Skeletal muscle tissue (tissue), 4 donors: ENCODE data around the gene RDH12. TPM values are rescaled to one million over a fixed set of nuclear protein-coding genes. Genes with fewer than 3 reads are reported as not detected.

Experiments used
- H3K27ac ChIP-seq: one replicate; pipeline ENCODE4 v1.7.0; 2013; ENCODE audit warnings: mild to moderate bottlenecking, low read depth, low read length, inconsistent platforms
- H3K27me3 ChIP-seq, 3 donors: one replicate each; pipeline ENCODE4 v1.7.0; 2013; ENCODE audit warnings: low read length in 3 of 3; ENCODE audit not compliant: control insufficient read depth in 3 of 3, insufficient read depth in 3 of 3
- H3K36me3 ChIP-seq, 3 donors: one replicate each; pipeline ENCODE4 v1.7.0; 2013; ENCODE audit warnings: low read length in 3 of 3; ENCODE audit not compliant: control insufficient read depth in 3 of 3, insufficient read depth in 3 of 3
- H3K4me1 ChIP-seq, 3 donors: one replicate each; pipeline ENCODE4 v1.7.0; 2013; ENCODE audit warnings: low read length in 3 of 3, mild to moderate bottlenecking in 3 of 3; ENCODE audit not compliant: control insufficient read depth in 3 of 3, insufficient read depth in 3 of 3
- H3K4me3 ChIP-seq, 3 donors: one replicate each; pipeline ENCODE4 v1.7.0; 2013; ENCODE audit warnings: low read length in 3 of 3
- H3K9ac ChIP-seq, 3 donors: one replicate each; pipeline ENCODE4 v1.7.0; 2013; ENCODE audit warnings: low read length in 3 of 3, mild to moderate bottlenecking in 3 of 3, moderate library complexity in 2 of 3, low read depth in 1 of 3
- H3K9me3 ChIP-seq, 3 donors: one replicate each; pipeline ENCODE4 v1.7.0; 2013; ENCODE audit warnings: low read length in 3 of 3; ENCODE audit not compliant: control insufficient read depth in 3 of 3
- total RNA-seq: library from RNA; depleted of rRNA; stranded (reverse); fragments of >200 nt; gene quantifications from one replicate; pipeline ENCODE4 v1.2.3, GENCODE V29; 2014
- donor health status: Osteomylitis.

RDH12 gene
- total RNA-seq, 1 donor from 2014 or later, result 0.52 TPM

- no peak overlapping the region for H3K4me3 ChIP-seq
- H3K9ac ChIP-seq, result no peak overlapping the region
- no peak overlapping the region for H3K27ac ChIP-seq
- no peaks in the 10 kb centered on the region for H3K9me3 ChIP-seq
- H3K4me1 ChIP-seq, result peaks cover 21 to 27% (median 22%) of the 10 kb centered on the region in 3 donors
- no peaks in the 10 kb centered on the region for H3K27me3 ChIP-seq
- no peaks in the 10 kb centered on the region for H3K36me3 ChIP-seq
These were observed 35.1 kb downstream of the RDH12 start for GRCh38 chr14:67736771-67737170.

DNA sequence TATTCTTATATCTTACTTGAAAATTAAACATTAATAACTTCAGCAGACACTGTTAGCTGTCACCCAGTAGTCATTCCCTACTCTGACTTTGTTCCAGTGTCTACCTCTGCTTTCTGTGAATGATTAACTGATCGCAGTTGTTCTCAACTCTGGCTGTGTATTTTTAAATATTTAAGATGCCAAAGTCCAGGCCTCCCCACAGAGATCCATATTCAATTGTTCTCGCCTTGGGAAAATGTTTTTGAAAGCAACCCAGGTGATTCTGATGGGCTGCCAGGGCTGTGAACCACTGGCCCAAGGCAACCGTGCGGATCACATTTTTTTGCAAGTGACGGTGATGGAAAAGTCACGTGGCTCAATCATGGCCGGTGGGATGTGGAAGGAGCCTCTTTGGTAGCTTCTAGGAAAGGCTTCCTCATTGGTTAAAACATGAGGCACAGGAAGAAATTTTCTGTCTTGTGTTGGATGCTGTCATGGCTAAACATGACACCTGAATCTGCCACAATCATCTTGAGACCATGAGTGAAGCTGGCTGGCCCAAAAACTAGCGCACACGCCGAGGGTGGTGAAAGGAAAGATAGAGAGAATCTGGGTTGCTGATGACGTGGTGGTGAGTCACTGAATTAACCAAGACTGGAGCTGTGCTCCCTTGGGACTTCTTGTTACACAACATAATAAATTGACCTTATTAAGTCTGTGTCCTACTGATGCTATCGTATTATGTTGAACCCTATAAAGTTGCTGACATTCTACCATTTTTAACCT lies 37.2 kb downstream of the RDH12 start:
- Histone ChIP-seq H3K4me3 (no peak overlapping the region), H3K36me3 (no peaks in the 10 kb centered on the region), H3K4me1 (peaks cover 15 to 28% (median 21%) of the 10 kb centered on the region in 3 donors), H3K27me3 (no peaks in the 10 kb centered on the region), H3K9me3 (no peaks in the 10 kb centered on the region), H3K27ac (peak overlapping the region; percentile 7), H3K9ac (no peak overlapping the region)

DNA sequence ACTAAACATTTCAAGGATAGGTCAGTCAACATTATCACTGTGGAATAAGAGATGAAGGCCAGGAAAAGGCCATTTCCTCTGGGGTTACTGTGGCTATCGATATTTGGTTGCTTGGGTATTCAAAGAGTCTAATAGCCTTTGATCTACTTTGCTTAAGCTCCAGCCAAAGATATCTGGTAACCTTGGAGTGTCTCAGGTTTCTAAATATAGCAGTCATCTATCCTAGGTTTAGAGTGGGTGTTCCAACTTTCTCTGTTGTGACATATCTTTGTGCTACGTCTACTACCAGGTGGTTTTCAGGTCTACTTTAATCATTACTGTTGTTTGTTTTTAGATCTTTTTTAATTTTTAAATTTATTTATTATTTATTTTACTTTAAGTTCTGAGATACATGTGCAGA lies 42.4 kb downstream of the RDH12 start:
- no peaks in the 10 kb centered on the region for H3K27me3 ChIP-seq
- H3K27ac ChIP-seq, result peak overlapping the region; percentile 28
- H3K9ac ChIP-seq, result no peak overlapping the region
- peak overlapping the region in 2 of 3 donors; percentile 9 to 25 for H3K4me3 ChIP-seq
- H3K36me3 ChIP-seq, result peaks cover 14 to 22% (median 20%) of the 10 kb centered on the region in 3 donors
- peaks cover 0 to 11% (median 5%) of the 10 kb centered on the region in 3 donors for H3K4me1 ChIP-seq
- H3K9me3 ChIP-seq, result no peaks in the 10 kb centered on the region

GRCh38 chr14:67746927-67747326 lies 45.2 kb downstream of the RDH12 start:
- Histone ChIP-seq H3K4me3 (no peak overlapping the region), H3K27ac (no peak overlapping the region), H3K4me1 (peaks cover 0 to 9% (median 5%) of the 10 kb centered on the region in 3 donors), H3K9ac (no peak overlapping the region), H3K27me3 (no peaks in the 10 kb centered on the region), H3K36me3 (peaks cover 33 to 44% (median 39%) of the 10 kb centered on the region in 3 donors), H3K9me3 (no peaks in the 10 kb centered on the region)

DNA sequence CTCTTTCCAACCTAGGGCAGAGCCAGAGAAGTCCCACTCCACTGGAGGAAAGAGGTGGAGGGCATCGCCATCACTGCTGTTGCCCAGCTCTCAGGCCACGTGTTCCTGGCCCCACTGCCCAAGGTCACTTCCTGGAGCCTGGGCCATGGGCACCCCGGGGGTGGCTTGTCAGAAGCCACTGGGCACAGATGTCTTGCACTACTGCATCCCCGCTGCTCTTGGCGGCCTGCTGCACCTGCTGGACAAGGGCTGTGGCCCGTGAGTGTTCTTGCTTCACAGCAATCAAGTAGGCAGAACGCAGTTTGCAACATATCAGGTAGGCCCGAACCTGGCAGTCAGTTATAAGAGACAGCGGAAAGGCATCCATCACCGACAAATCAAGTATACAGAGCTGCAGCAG lies 46.6 kb downstream of the RDH12 start:
- Histone ChIP-seq H3K9ac (no peak overlapping the region), H3K9me3 (no peaks in the 10 kb centered on the region), H3K27ac (no peak overlapping the region), H3K36me3 (peaks cover 47 to 58% (median 53%) of the 10 kb centered on the region in 3 donors), H3K4me1 (peaks cover 0 to 9% (median 5%) of the 10 kb centered on the region in 3 donors), H3K4me3 (no peak overlapping the region), H3K27me3 (no peaks in the 10 kb centered on the region)

DNA sequence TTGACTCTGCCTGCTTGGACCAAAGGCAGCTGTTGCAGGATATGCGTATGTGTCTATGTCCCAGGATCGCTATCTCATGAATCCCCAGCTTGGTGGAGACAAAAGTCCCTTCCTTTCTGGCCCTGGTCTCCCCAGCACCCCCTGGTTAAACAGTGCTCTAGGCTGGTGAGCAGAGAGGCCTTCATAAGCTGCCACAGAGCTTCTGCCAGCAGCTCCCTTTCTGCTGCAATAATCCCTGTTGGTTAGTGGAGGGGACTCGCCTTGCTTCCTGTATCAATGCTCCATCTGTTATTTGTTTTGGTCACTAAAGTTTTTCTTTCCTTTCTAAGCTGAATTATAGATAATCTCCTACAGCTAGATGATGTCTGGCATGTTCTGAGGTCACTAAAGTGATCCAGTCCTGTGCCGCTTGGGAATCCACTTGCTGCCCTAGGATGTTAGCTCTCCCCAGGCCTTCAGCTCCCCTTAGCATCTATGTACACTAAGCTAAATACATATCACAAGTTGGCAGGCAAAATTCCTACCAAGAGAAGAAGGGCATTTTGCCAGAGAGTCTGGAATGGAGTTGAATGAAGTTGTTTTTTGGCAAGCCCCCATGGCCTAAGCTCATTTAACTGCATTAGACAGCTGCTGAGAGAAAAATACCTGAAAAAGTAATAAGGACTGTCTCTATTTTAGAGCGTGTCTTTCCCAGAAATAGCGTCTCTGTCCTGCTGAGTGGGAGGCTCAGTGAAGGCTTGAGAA lies 47.8 kb downstream of the RDH12 start:
- Histone ChIP-seq H3K36me3 (peaks cover 58 to 70% (median 65%) of the 10 kb centered on the region in 3 donors), H3K27ac (no peak overlapping the region), H3K27me3 (no peaks in the 10 kb centered on the region), H3K9ac (no peak overlapping the region), H3K4me3 (no peak overlapping the region), H3K4me1 (peaks cover 0 to under 1% (median 0%) of the 10 kb centered on the region in 3 donors), H3K9me3 (no peaks in the 10 kb centered on the region)

DNA sequence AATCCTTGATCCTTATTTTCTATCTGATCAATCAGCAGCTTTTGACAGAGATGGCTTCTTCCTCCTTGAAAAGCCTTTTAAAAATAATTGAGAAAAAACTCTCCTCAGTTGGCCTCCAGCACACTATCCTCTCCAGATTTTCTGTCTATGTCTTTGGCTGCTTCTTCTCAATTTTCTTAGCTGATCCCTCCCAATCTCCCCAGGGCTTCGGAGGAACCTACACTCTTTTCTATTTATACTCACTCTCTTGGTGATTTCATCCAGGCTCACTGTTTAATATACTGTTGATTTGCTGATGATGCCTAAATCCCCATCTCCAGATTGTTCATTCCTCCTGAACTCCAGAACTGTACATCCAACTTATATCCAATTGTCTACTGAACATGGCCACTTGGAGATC lies 54.8 kb downstream of the RDH12 start:
- Histone ChIP-seq H3K9me3 (no peaks in the 10 kb centered on the region), H3K27ac (no peak overlapping the region), H3K9ac (no peak overlapping the region), H3K27me3 (no peaks in the 10 kb centered on the region), H3K36me3 (peaks cover 53 to 70% (median 68%) of the 10 kb centered on the region in 3 donors), H3K4me3 (no peak overlapping the region), H3K4me1 (no peaks in the 10 kb centered on the region)

DNA sequence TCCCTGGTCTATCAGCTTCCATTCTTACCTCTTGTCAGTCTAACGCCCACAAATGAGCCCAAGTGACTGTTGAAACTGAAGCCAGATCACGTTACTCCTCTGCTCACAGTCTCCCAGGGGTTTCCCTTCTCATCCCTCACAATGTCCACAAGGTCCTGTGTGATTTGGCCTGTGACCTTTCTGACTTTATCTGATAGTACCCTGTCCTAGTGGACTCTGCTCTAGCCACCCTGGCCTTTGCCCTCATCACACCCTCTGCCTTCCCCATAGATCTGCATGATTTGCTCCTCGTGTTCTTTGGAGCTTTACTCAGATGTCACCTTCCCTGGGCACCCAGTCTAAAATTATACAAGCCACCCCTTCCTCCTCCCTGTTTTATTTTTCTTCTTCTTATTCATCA lies 55.5 kb downstream of the RDH12 start:
- no peak overlapping the region for H3K27ac ChIP-seq
- no peaks in the 10 kb centered on the region for H3K27me3 ChIP-seq
- no peak overlapping the region for H3K4me3 ChIP-seq
- H3K4me1 ChIP-seq, result no peaks in the 10 kb centered on the region
- H3K9me3 ChIP-seq, result no peaks in the 10 kb centered on the region
- peaks cover 50 to 67% (median 67%) of the 10 kb centered on the region in 3 donors for H3K36me3 ChIP-seq
- no peak overlapping the region for H3K9ac ChIP-seq

DNA sequence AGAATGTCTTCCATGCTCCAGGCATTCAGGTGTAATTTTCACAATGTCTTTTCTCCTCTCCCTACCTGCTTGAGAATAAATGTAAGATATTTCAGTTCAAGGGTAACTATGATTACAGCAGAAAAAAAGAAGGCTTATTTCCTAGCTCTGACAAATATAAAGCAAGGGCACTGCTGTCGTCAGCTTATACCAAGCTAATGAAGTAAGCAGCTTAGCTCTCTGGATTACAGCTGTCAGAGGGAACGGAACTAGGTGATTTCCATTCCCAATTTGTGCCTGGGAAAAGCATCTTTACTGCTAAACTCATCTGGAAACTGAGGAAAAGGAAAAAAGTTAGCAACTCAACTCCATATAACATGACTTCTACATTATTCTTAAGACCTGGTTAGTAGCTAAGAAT lies 58.2 kb downstream of the RDH12 start:
- H3K36me3 ChIP-seq, result peaks cover 42 to 63% (median 54%) of the 10 kb centered on the region in 3 donors
- no peak overlapping the region for H3K27ac ChIP-seq
- no peaks in the 10 kb centered on the region for H3K9me3 ChIP-seq
- no peak overlapping the region for H3K4me3 ChIP-seq
- no peaks in the 10 kb centered on the region for H3K4me1 ChIP-seq
- no peak overlapping the region for H3K9ac ChIP-seq
- no peaks in the 10 kb centered on the region for H3K27me3 ChIP-seq

- Histone ChIP-seq H3K36me3 (peaks cover 46 to 72% (median 47%) of the 10 kb centered on the region in 3 donors), H3K9me3 (no peaks in the 10 kb centered on the region), H3K4me3 (no peak overlapping the region), H3K27ac (no peak overlapping the region), H3K4me1 (no peaks in the 10 kb centered on the region), H3K27me3 (no peaks in the 10 kb centered on the region), H3K9ac (no peak overlapping the region)
These were observed 60.4 kb downstream of the RDH12 start for GRCh38 chr14:67762051-67762450.
